Measurements from ENCODE around the gene HOXD13. TPM values are rescaled to one million over a fixed set of nuclear protein-coding genes. Genes with fewer than 3 reads are reported as not detected.

Gene HOXD13
- total and polyA plus RNA-seq, 2 experiments from 2014 or later: not detected

GRCh38 chr2:176076796-176077195, 15.7 kb upstream of the HOXD13 start:
- Mint-ChIP-seq H3K36me3 (ENCODE audit: low read depth) (peaks cover 4% of the 10 kb centered on the region; the same call in 2 of the 3 replicates), H3K27me3 (ENCODE audit: insufficient read depth, low read depth, poor library complexity) (peaks cover 96% of the 10 kb centered on the region), H3K4me1 (peaks cover 32% of the 10 kb centered on the region), H3K4me3 (no peak overlapping the region), H3K9me3 (peaks cover 5% of the 10 kb centered on the region; the same call in 1 of the 3 replicates), H3K27ac (no peak overlapping the region)
- TF ChIP-seq NANOG (IDR thresholded peaks at IDR 0.05; ENCODE audit: borderline replicate concordance) (no peak), CTCF (conservative IDR thresholded peaks at IDR 0.05; ENCODE audit: low read depth in 2 of 2) (no peak), EZH2phosphoT487 (IDR thresholded peaks at IDR 0.05; ENCODE audit: unreplicated experiment) (no peak), JUNB (IDR thresholded peaks at IDR 0.05; ENCODE audit: unreplicated experiment) (no peak), REST (IDR thresholded peaks at IDR 0.05; ENCODE audit: unreplicated experiment) (no peak), ZNF331 (CRISPR knock-in tag; IDR thresholded peaks at IDR 0.05; ENCODE audit: low read depth) (no peak), CREB1 (CRISPR knock-in tag; IDR thresholded peaks at IDR 0.05; ENCODE audit: low read depth) (no peak), STAT1 (IDR thresholded peaks at IDR 0.05; ENCODE audit: unreplicated experiment) (no peak), EZH2 (IDR thresholded peaks at IDR 0.05; ENCODE audit: low read depth, unreplicated experiment) (no peak), ETS1 (IDR thresholded peaks at IDR 0.05) (no peak), ZNF462 (CRISPR knock-in tag; IDR thresholded peaks at IDR 0.05) (no peak)
- Histone ChIP-seq H3K27me3 (ENCODE audit: insufficient read depth) (peaks cover 98% of the 10 kb centered on the region), H3K4me1 (ENCODE audit: insufficient read depth) (peaks cover 30% of the 10 kb centered on the region), H3K9me2 (ENCODE audit: insufficient read depth) (no peaks in the 10 kb centered on the region), H3K4me3 (no peak overlapping the region), H3K4me2 (no peak overlapping the region), H4K20me1 (replicated peaks; ENCODE audit: insufficient read depth) (peaks cover 39% of the 10 kb centered on the region), H3K27ac (ENCODE audit: low read depth) (no peak overlapping the region), H2AFZ (no peak overlapping the region), H3K79me2 (replicated peaks; ENCODE audit: insufficient read depth) (no peaks in the 10 kb centered on the region), H3F3A (replicated peaks; ENCODE audit: low read depth) (peaks cover 31% of the 10 kb centered on the region), H3K36me3 (ENCODE audit: insufficient read depth) (no peaks in the 10 kb centered on the region)
- ATAC-seq (no peak), DNase-seq (ENCODE audit: low spot score) (no peak)
